ENCODE results near the gene VIM. TPM values are rescaled to one million over a fixed set of nuclear protein-coding genes. Genes with fewer than 3 reads are reported as not detected.

VIM gene
- total RNA-seq, 5 donors from 2014 or later (not counting 1 experiment from before 2014, with no cell fraction given): 704 to 1,632 (median 1,212) TPM

DNA sequence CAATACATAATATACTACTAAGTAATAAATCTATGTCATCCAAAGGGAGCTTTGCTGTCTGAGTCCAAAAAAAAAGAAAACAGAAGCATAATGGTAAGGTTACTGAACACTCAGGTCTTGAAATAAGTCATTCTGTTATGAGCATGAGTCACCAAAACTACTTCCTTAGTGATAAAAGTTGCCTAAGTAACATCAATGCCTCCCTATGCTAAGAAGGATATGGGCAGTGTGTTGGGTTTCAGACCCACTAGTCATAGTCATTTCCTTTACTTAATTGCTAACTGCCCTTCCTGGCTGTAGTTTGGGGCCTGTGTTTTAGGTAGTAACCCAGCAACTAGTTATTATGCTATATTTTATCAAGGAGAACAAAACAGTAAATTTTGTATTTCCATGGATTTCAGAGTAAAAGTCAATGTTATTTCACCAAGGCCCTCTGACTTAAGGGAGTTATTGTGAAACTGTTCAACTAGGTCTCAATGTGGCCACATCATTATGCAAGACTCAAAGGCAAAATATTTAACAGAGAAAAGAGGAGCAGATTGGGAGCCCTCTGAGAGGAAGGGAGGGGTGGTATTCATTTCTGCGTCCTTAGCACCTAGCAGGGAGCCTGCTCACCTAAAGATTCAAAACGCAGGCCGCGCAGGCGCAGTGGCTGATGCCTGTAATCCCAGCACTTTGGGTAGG is 11.7 kb upstream of the VIM start:
- no peaks in the 10 kb centered on the region for H3K9me3 ChIP-seq
- H3K4me3 ChIP-seq (ENCODE audit: control insufficient read depth in 1 of 2, extremely low read depth in 1 of 2, low read length in 1 of 2): no peak overlapping the region
- WGBS (ENCODE audit: insufficient coverage): 100% methylated on average over 4 of the region's 5 CpGs
- H3K27ac Mint-ChIP-seq: peak overlapping the region; percentile 85 to 88
- H3K36me3 ChIP-seq (ENCODE audit: control insufficient read depth in 2 of 2, extremely low read depth in 1 of 2, insufficient read depth in 1 of 2, low read length in 1 of 2): peaks cover 0 to 9% of the 10 kb centered on the region in 2 donors
- peaks cover 21% of the 10 kb centered on the region for H3K36me3 Mint-ChIP-seq
- CTCF ChIA-PET: interaction anchor here in 1 of 2 donors (0.5 to 1.3 kb wide), 2 partner anchors 10 to 11 kb away, joined by 3 to 6 read pairs; no protein-coding TSS in a partner anchor
- peaks cover 2 to 4% of the 10 kb centered on the region in 2 experiments for H3K4me1 ChIP-seq (ENCODE audit: control insufficient read depth in 1 of 2, extremely low read depth in 1 of 2, insufficient read depth in 2 of 2, low read length in 2 of 2)
- ATAC-seq (replicated peaks in 1 of 4) (peak; percentile 89 to 97 (median 96)), DNase-seq (peak in 3 of 35 experiments; percentile 8 to 58 (median 26))
- no peaks in the 10 kb centered on the region for H3K9me3 Mint-ChIP-seq
- POLR2A ChIA-PET: interaction anchor here (0.6 to 1.6 kb wide), 2 partner anchors 13 to 172 kb away, joined by 3 to 11 read pairs; no protein-coding TSS in a partner anchor
- H3K4me3 Mint-ChIP-seq: no peak overlapping the region
- no peaks in the 10 kb centered on the region for H3K27me3 ChIP-seq (replicated peaks in 1 of 2; ENCODE audit: control insufficient read depth in 2 of 2, extremely low read depth in 1 of 2, insufficient read depth in 2 of 2, low read length in 1 of 2)
- H3K4me1 Mint-ChIP-seq: peaks cover 8 to 38% (median 30%) of the 10 kb centered on the region in 3 donors
- no peaks in the 10 kb centered on the region for H3K27me3 Mint-ChIP-seq
- peak overlapping the region; percentile 86 for H3K27ac ChIP-seq (ENCODE audit: low read length)

DNA sequence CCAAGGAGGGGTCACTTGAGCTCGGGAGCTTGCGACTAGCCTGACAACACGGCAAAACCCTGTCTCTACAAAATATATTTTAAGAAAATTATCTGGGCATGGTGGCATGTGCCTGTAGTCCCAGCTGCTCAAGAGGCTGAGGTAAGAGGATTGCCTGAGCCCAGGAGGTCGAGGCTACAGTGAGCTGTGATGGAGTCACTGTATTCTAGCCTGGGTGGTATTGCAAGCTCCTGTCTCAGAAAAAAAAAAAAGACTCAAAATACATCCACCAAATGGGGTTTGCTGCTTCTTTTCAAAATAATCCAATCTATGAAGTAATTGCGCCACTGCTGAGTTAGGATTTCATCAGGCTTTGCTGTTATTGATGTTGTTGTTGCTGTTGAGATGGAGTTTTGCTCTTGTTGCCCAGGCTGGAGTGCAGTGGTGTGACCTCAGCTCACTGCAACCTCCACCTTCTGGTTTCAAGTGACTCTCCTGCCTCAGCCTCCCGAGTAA is 11.1 kb upstream of the VIM start:
- POLR2A ChIA-PET: interaction anchor here (0.6 to 1.6 kb wide), 2 partner anchors 12 to 173 kb away, joined by 3 to 11 read pairs; no protein-coding TSS in a partner anchor
- CTCF ChIA-PET: interaction anchor here in 1 of 2 donors (1.3 kb wide), 1 partner anchor 10 kb away, joined by 6 read pairs; no protein-coding TSS in a partner anchor

DNA sequence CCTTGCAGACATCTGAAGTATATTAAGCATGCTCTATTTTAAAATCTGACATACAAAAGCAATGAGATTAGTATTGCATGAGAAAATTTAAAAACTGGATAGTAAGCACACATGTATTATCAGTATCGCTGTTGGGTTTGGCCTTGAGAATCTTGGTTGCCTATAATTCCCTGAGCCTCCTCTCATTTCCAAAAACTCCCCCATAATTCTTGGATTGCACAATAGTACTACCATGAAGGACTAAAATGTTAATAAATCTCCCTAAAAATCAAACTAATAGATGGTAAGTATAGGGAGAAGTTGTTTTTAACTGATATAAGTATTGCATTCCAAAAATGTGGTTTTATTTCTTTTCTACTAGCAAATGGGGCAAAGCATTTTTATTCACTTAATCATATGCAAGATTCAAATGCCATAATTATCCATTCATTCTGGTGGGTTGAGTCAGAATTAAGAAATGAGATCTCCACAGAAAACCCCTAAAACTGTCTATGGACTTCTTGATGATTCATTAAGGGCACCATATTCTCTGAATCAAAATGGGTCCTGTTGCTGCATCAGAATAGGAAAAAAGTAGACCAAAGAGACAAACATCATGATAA is 10.3 kb upstream of the VIM start:
- CTCF ChIA-PET: no interaction called here

More for the DNA sequence above, 11.1 kb upstream of the VIM start:
- DNase-seq (no peak), ATAC-seq (replicated peaks in 1 of 4) (no peak)
- no peak overlapping the region for H3K4me3 Mint-ChIP-seq
- WGBS (ENCODE audit: insufficient coverage): no CpG with 5 or more reads among the region's 6 CpGs
- Histone ChIP-seq H3K4me1 (ENCODE audit: control insufficient read depth in 1 of 2, extremely low read depth in 1 of 2, insufficient read depth in 2 of 2, low read length in 2 of 2) (peaks cover 2 to 4% of the 10 kb centered on the region in 2 experiments), H3K27me3 (replicated peaks in 1 of 2; ENCODE audit: control insufficient read depth in 2 of 2, extremely low read depth in 1 of 2, insufficient read depth in 2 of 2, low read length in 1 of 2) (no peaks in the 10 kb centered on the region), H3K36me3 (ENCODE audit: control insufficient read depth in 2 of 2, extremely low read depth in 1 of 2, insufficient read depth in 1 of 2, low read length in 1 of 2) (peaks cover 0 to 9% of the 10 kb centered on the region in 2 donors), H3K4me3 (ENCODE audit: control insufficient read depth in 1 of 2, extremely low read depth in 1 of 2, low read length in 1 of 2) (no peak overlapping the region), H3K9me3 (no peaks in the 10 kb centered on the region), H3K27ac (ENCODE audit: low read length) (peak overlapping the region; percentile 86)
- H3K27ac Mint-ChIP-seq: peak overlapping the region; percentile 85 to 88
- no peaks in the 10 kb centered on the region for H3K27me3 Mint-ChIP-seq
- peaks cover 8 to 38% (median 30%) of the 10 kb centered on the region in 3 donors for H3K4me1 Mint-ChIP-seq
- no peaks in the 10 kb centered on the region for H3K9me3 Mint-ChIP-seq
- peaks cover 21% of the 10 kb centered on the region for H3K36me3 Mint-ChIP-seq

GRCh38 chr10:17219024-17219423 is 9.0 kb upstream of the VIM start:
- H3K27ac ChIP-seq (ENCODE audit: low read length): no peak overlapping the region
- DNase-seq (no peak), ATAC-seq (replicated peaks in 1 of 4) (no peak)
- H3K4me1 Mint-ChIP-seq: peaks cover 8 to 43% (median 35%) of the 10 kb centered on the region in 3 donors
- POLR2A ChIA-PET: interaction anchor here in 1 of 2 donors (0.6 kb wide), 1 partner anchor 18 kb away, joined by 3 read pairs; no protein-coding TSS in a partner anchor
- peaks cover 0 to 10% of the 10 kb centered on the region in 2 donors for H3K36me3 ChIP-seq (ENCODE audit: control insufficient read depth in 2 of 2, extremely low read depth in 1 of 2, insufficient read depth in 1 of 2, low read length in 1 of 2)
- H3K9me3 Mint-ChIP-seq: no peaks in the 10 kb centered on the region
- peaks cover 2 to 4% of the 10 kb centered on the region in 2 experiments for H3K4me1 ChIP-seq (ENCODE audit: control insufficient read depth in 1 of 2, extremely low read depth in 1 of 2, insufficient read depth in 2 of 2, low read length in 2 of 2)
- CTCF ChIA-PET: no interaction called here
- WGBS (ENCODE audit: insufficient coverage): no CpG with 5 or more reads among the region's 2 CpGs
- no peaks in the 10 kb centered on the region for H3K9me3 ChIP-seq
- no peak overlapping the region for H3K27ac Mint-ChIP-seq
- no peaks in the 10 kb centered on the region for H3K27me3 Mint-ChIP-seq
- H3K4me3 ChIP-seq (ENCODE audit: control insufficient read depth in 1 of 2, extremely low read depth in 1 of 2, low read length in 1 of 2): no peak overlapping the region
- no peak overlapping the region for H3K4me3 Mint-ChIP-seq
- H3K36me3 Mint-ChIP-seq: peaks cover 13% of the 10 kb centered on the region
- no peaks in the 10 kb centered on the region for H3K27me3 ChIP-seq (replicated peaks in 1 of 2; ENCODE audit: control insufficient read depth in 2 of 2, extremely low read depth in 1 of 2, insufficient read depth in 2 of 2, low read length in 1 of 2)

More for the DNA sequence above, 10.3 kb upstream of the VIM start:
- no peaks in the 10 kb centered on the region for H3K9me3 ChIP-seq
- ATAC-seq (replicated peaks in 1 of 4) (no peak), DNase-seq (no peak)
- peaks cover 2 to 4% of the 10 kb centered on the region in 2 experiments for H3K4me1 ChIP-seq (ENCODE audit: control insufficient read depth in 1 of 2, extremely low read depth in 1 of 2, insufficient read depth in 2 of 2, low read length in 2 of 2)
- peaks cover 0 to 9% of the 10 kb centered on the region in 2 donors for H3K36me3 ChIP-seq (ENCODE audit: control insufficient read depth in 2 of 2, extremely low read depth in 1 of 2, insufficient read depth in 1 of 2, low read length in 1 of 2)
- Mint-ChIP-seq H3K27me3 (no peaks in the 10 kb centered on the region), H3K36me3 (peaks cover 20% of the 10 kb centered on the region), H3K4me3 (no peak overlapping the region), H3K4me1 (peaks cover 8 to 40% (median 34%) of the 10 kb centered on the region in 3 donors), H3K9me3 (no peaks in the 10 kb centered on the region), H3K27ac (no peak overlapping the region)
- H3K27ac ChIP-seq (ENCODE audit: low read length): no peak overlapping the region
- POLR2A ChIA-PET: no interaction called here
- H3K27me3 ChIP-seq (replicated peaks in 1 of 2; ENCODE audit: control insufficient read depth in 2 of 2, extremely low read depth in 1 of 2, insufficient read depth in 2 of 2, low read length in 1 of 2): no peaks in the 10 kb centered on the region
- H3K4me3 ChIP-seq (ENCODE audit: control insufficient read depth in 1 of 2, extremely low read depth in 1 of 2, low read length in 1 of 2): no peak overlapping the region
- WGBS (ENCODE audit: insufficient coverage): no CpG with 5 or more reads among the region's 1 CpG

GRCh38 chr10:17220652-17221100 is 7.4 kb upstream of the VIM start:
- Histone ChIP-seq H3K4me3 (ENCODE audit: control insufficient read depth in 1 of 2, extremely low read depth in 1 of 2, low read length in 1 of 2) (no peak overlapping the region), H3K27ac (ENCODE audit: low read length) (no peak overlapping the region), H3K9me3 (no peaks in the 10 kb centered on the region), H3K36me3 (ENCODE audit: control insufficient read depth in 2 of 2, extremely low read depth in 1 of 2, insufficient read depth in 1 of 2, low read length in 1 of 2) (peaks cover 0 to 5% of the 10 kb centered on the region in 2 donors), H3K27me3 (replicated peaks in 1 of 2; ENCODE audit: control insufficient read depth in 2 of 2, extremely low read depth in 1 of 2, insufficient read depth in 2 of 2, low read length in 1 of 2) (no peaks in the 10 kb centered on the region), H3K4me1 (ENCODE audit: control insufficient read depth in 1 of 2, extremely low read depth in 1 of 2, insufficient read depth in 2 of 2, low read length in 2 of 2) (peaks cover 2 to 4% of the 10 kb centered on the region in 2 experiments)
- ChIA-PET POLR2A (interaction anchor here in 1 of 2 donors (1.3 kb wide), 1 partner anchor 9 kb away, joined by 3 read pairs; no protein-coding TSS in a partner anchor), CTCF (interaction anchor here (0.6 kb wide), 3 partner anchors 47 to 443 kb away, joined by 3 to 6 read pairs (median 4); no protein-coding TSS in a partner anchor)
- ATAC-seq (replicated peaks in 1 of 4): no peak
- DNase-seq: no peak
- Mint-ChIP-seq H3K27ac (no peak overlapping the region), H3K4me1 (peaks cover 8 to 44% (median 34%) of the 10 kb centered on the region in 3 donors), H3K9me3 (no peaks in the 10 kb centered on the region), H3K36me3 (peaks cover 13% of the 10 kb centered on the region), H3K27me3 (no peaks in the 10 kb centered on the region), H3K4me3 (no peak overlapping the region)
- no CpG with 5 or more reads among the region's 1 CpG for WGBS (ENCODE audit: insufficient coverage)

- Mint-ChIP-seq H3K4me3 (no peak overlapping the region), H3K9me3 (no peaks in the 10 kb centered on the region), H3K36me3 (peaks cover 13% of the 10 kb centered on the region), H3K27me3 (no peaks in the 10 kb centered on the region), H3K4me1 (peaks cover 15 to 48% (median 36%) of the 10 kb centered on the region in 3 donors), H3K27ac (no peak overlapping the region)
- CTCF ChIA-PET: interaction anchor here in 1 of 2 donors (0.7 kb wide), 1 partner anchor 393 kb away, joined by 4 read pairs; no protein-coding TSS in a partner anchor
- WGBS (ENCODE audit: insufficient coverage): 100% methylated on average over 4 of the region's 4 CpGs
- no peak for ATAC-seq (replicated peaks in 1 of 4)
- H3K9me3 ChIP-seq: no peaks in the 10 kb centered on the region
- H3K4me3 ChIP-seq (ENCODE audit: control insufficient read depth in 1 of 2, extremely low read depth in 1 of 2, low read length in 1 of 2): no peak overlapping the region
- POLR2A ChIA-PET: interaction anchor here in 1 of 2 donors (0.6 to 1.5 kb wide), 3 partner anchors 11 to 1748 kb away, joined by 3 to 5 read pairs (median 4); no protein-coding TSS in a partner anchor
- no peaks in the 10 kb centered on the region for H3K27me3 ChIP-seq (replicated peaks in 1 of 2; ENCODE audit: control insufficient read depth in 2 of 2, extremely low read depth in 1 of 2, insufficient read depth in 2 of 2, low read length in 1 of 2)
- no peak overlapping the region for H3K27ac ChIP-seq (ENCODE audit: low read length)
- H3K4me1 ChIP-seq (ENCODE audit: control insufficient read depth in 1 of 2, extremely low read depth in 1 of 2, insufficient read depth in 2 of 2, low read length in 2 of 2): peaks cover 7 to 11% of the 10 kb centered on the region in 2 experiments
- H3K36me3 ChIP-seq (ENCODE audit: control insufficient read depth in 2 of 2, extremely low read depth in 1 of 2, insufficient read depth in 1 of 2, low read length in 1 of 2): peaks cover 0 to 5% of the 10 kb centered on the region in 2 donors
- no peak for DNase-seq
These were observed 5.7 kb upstream of the VIM start for GRCh38 chr10:17222329-17222728.

Measured in T-cell (primary cell).